Transverse colon (tissue), 4 donors: ENCODE results near the gene CERKL. TPM values are rescaled to one million over a fixed set of nuclear protein-coding genes. Genes with fewer than 3 reads are reported as not detected.
A peak's percentile ranks its signal among the peaks of the same experiment; 100 is the strongest.

Experiments used
- DNase-seq: peaks from one replicate; pipeline ENCODE4 v3.0.0-alpha.2; 2019
- H3K27ac ChIP-seq, 4 donors: fragments of 200-600 bp; sonication (generic); 2 replicates each; pipeline ENCODE4 v1.5.1; 2016 to 2018; ENCODE audit warnings: inconsistent platforms in 4 of 4
- H3K27me3 ChIP-seq: fragments of 200-600 bp; sonication (generic); 2 replicates; pipeline ENCODE4 v1.5.1; 2017; ENCODE audit warnings: inconsistent platforms
- H3K36me3 ChIP-seq, 4 donors: fragments of 200-600 bp; sonication (generic); 2 replicates each; pipeline ENCODE4 v1.5.1; 2017 to 2019; ENCODE audit warnings: inconsistent platforms in 4 of 4
- H3K4me1 ChIP-seq, 4 donors: fragments of 200-600 bp; sonication (generic); 2 replicates each; pipeline ENCODE4 v1.5.1; 2017 to 2020; ENCODE audit warnings: inconsistent platforms in 4 of 4
- H3K4me3 ChIP-seq, 4 donors: fragments of 200-600 bp; sonication (generic); 1 replicate in 1 of 4; 2 replicates in 3 of 4; pipeline versions ENCODE4 v1.5.1 to v1.6.1; 2017 to 2019; ENCODE audit warnings: inconsistent platforms in 4 of 4
- H3K9me3 ChIP-seq, 2 donors: fragments of 200-600 bp; sonication (generic); 2 replicates each; pipeline ENCODE4 v1.5.1; 2017 to 2019; ENCODE audit warnings: inconsistent platforms in 2 of 2
- CTCF ChIP-seq, 5 experiments: fragments of 200-600 bp in 3 of 5; fragments of 450-650 bp in 2 of 5; sonication (generic) in 3 of 5; IDR thresholded peaks; 1 replicate in 2 of 5; 2 replicates in 3 of 5; pipeline ENCODE4 v1.5.1; 2016 to 2017; ENCODE audit warnings: antibody characterized with exemption in 5 of 5, inconsistent platforms in 3 of 5, mild to moderate bottlenecking in 2 of 5, moderate library complexity in 1 of 5
- EP300 ChIP-seq: sonication (generic); formaldehyde crosslinking; IDR thresholded peaks from one replicate; pipeline ENCODE4 v1.6.1; 2017; ENCODE audit warnings: antibody characterized with exemption, low read depth
- POLR2A ChIP-seq: fragments of 450-650 bp; IDR thresholded peaks from one replicate; pipeline ENCODE4 v1.6.1; 2016; ENCODE audit warnings: antibody characterized with exemption, mild to moderate bottlenecking, moderate library complexity
- POLR2AphosphoS5 ChIP-seq, 3 donors: sonication (generic); formaldehyde crosslinking; IDR thresholded peaks; one replicate each; pipeline ENCODE4 v1.6.1; 2016; ENCODE audit warnings: antibody characterized with exemption in 3 of 3
- WGBS, 2 donors: methylation state at CpG; one replicate each; pipeline ENCODE4 v1.1.5; 2018; ENCODE audit warnings: low coverage in 1 of 2; 5-methylcytosine and 5-hydroxymethylcytosine counted together
- in situ Hi-C, 4 donors: fragments of 200-750 bp; cut with MboI; loops; one replicate each; pipeline versions ENCODE4 v1.15.0 to v1.15.1; 2017; ENCODE audit warnings: low sequenced_read_pairs in 3 of 4, low pct_ligation_motif_present in 1 of 4, low pct_unique_long_range_greater_than_20kb in 1 of 4
- intact Hi-C: fragments of 100-400 bp; cut with DNase I; formaldehyde crosslinking; loops from one replicate; pipeline ENCODE4 v1.15.1; 2023; ENCODE audit warnings: low total_unique reads
- total RNA-seq, 4 donors: library from RNA; depleted of rRNA; stranded (reverse); fragments of >200 nt; gene quantifications; one replicate each; pipeline ENCODE4 v1.1.0, GENCODE V29; 2016

The CERKL gene
- total RNA-seq, 4 donors from 2014 or later = 0.32 TPM; not detected in 3

DNA sequence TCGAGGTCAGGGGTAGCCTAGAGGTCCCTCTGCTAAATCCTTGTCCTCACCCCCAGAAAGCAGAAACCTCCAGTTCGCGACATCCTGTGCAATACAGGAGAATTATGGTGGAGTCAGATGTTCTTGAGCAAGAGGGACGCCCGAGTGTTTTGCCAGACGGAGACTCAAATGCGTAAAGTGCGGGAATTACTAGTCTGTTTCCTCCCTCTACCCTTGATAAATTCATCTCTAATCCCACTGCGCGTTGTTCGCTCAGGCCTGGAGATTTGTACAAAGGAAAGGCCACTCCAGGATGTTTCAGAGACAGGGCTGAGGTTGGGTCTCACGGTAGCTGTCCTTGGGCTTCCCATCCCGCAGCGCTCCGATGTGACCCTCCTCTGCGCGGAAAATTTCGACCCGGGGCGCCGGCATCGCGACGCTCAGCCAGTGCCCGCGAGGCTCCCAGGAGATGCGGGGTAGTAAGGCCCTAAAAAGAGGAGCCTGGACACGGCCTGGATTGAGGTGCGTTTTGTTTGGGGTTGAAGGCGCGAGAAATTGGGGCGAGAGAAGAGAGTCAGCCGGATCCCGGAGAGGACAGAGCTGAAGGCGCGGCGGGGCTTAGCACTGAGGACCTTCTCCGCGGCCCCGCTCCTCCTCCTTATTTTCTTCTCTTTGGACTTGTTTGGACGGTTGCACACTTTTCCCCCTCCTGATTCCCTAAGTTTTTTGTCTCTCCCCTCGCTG is 26.1 kb upstream of the CERKL start:
- intact Hi-C loops = no loop called here
- Histone ChIP-seq H3K9me3 (no peaks in the 10 kb centered on the region), H3K36me3 (no peaks in the 10 kb centered on the region), H3K4me1 (peaks cover 6 to 26% (median 11%) of the 10 kb centered on the region in 4 donors), H3K27me3 (peaks cover 100% of the 10 kb centered on the region), H3K27ac (no peak overlapping the region), H3K4me3 (peak overlapping the region in 1 of 4 donors; percentile 35)
- no peak for DNase-seq
- no peak for TF ChIP-seq EP300
- WGBS, 2 donors = 20 to 23% methylated on average over 20 to 42 of the region's 42 CpGs
- in situ Hi-C loops = no loop called here

DNA sequence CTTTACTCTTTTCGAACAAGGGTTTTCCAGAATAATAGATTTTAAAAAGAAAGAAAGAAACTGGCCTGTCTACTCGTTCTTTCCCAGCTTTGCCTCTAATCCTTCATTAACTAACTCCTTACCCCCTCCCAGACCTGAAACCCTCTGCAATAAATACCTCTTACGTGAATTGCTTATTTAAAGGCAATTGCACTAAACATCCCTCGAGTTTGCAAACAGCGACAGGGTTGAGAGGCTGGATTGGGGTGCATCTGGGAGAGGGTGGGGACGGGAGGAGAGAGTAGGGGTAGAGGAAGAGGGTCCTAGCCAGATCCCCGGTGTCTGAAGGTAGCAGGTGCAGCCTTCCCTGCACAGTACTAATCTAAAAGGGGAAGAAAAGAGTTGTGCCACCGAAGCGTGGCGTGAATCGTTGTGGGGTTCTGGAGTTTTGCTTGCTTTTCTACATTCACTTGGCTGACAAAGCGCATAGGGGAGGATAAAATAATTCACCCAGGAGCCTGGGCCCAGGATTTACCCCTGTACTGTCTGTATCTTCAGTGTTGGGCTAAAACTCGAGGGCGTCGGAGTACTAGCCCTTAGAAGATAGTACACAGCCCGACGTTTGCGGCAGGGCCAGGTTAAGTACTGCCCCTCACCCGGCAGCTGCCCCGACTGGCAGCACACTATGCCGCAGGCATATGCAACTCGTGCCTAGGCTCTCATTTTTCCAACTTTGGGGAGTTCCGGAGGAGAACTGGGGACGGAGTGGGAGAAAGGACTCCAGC is 25.3 kb upstream of the CERKL start:
- intact Hi-C loops = no loop called here
- H3K27ac ChIP-seq = no peak overlapping the region
- in situ Hi-C loops = no loop called here

GRCh38 chr2:181680937-181681811 is 24.3 kb upstream of the CERKL start:
- Histone ChIP-seq H3K36me3 (no peaks in the 10 kb centered on the region), H3K27me3 (peaks cover 97% of the 10 kb centered on the region), H3K4me1 (peaks cover 6 to 26% (median 11%) of the 10 kb centered on the region in 4 donors), H3K4me3 (peak overlapping the region in 1 of 4 donors; percentile 19), H3K27ac (no peak overlapping the region), H3K9me3 (no peaks in the 10 kb centered on the region)
- intact Hi-C loops (no loop called here), in situ Hi-C loops (no loop called here)
- DNase-seq = no peak
- WGBS, 2 donors = 16 to 29% methylated on average over 19 to 38 of the region's 38 CpGs
- TF ChIP-seq CTCF (IDR thresholded peaks at IDR 0.05) = no peak

More for the DNA sequence above, 25.3 kb upstream of the CERKL start:
- peaks cover 100% of the 10 kb centered on the region for H3K27me3 ChIP-seq
- WGBS, 2 donors = 6 to 20% methylated on average over 7 to 24 of the region's 24 CpGs
- H3K9me3 ChIP-seq = no peaks in the 10 kb centered on the region
- peaks cover 6 to 26% (median 11%) of the 10 kb centered on the region in 4 donors for H3K4me1 ChIP-seq
- DNase-seq = no peak
- H3K36me3 ChIP-seq = no peaks in the 10 kb centered on the region
- H3K4me3 ChIP-seq = no peak overlapping the region
- TF ChIP-seq EP300 (no peak), CTCF (IDR thresholded peaks at IDR 0.05) (no peak), POLR2A (no peak)

DNA sequence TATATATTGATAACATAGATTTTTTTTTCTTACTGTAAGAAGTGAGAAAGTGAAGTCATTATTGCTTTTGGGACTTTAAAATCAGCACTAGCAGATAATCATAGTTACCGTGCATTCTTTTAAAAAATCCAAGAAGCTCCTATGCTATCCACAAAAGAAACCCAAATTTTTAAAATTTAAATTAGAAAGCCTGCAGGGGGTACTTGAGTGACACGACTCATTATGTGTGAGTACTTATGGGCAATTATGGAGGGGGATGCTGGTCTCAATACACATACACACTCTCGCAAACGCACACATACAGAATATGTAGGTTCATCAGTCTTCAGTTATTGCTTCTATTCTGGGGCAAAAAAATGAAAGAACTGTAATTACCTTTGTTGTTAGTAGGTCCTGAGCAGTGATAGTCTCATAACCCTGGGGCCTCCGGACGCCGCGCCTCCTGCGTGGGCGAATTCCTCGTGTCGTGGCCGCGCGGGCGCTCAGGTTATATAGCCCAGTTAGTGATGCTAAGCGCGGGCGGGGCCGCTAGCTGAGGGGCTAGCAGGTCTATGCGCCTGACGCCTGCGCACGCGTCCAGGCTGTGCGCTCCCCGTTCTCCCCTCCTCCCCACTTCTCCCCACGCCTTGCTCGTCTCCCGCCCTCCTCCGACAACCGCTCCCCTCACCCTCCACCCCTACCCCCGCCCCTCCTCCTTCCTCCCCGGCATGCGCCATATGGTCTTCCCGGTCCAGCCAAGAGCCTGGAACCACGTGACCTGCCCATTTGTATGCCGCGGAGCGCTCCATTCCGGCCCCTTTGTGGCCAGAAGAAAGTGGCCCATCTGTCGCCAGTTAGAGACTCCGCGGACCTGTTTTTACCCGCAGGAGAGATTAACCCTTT is 23.4 kb upstream of the CERKL start, which contains the start of gene NEUROD1:
NEUROD1 (minus strand) TSS at position 463 of the 882 bp plus-strand sequence. CDS start 1,657 bp downstream, outside the sequence.
- intact Hi-C loops = no loop called here
- Histone ChIP-seq H3K4me1 (peaks cover 6 to 26% (median 11%) of the 10 kb centered on the region in 4 donors), H3K27me3 (peaks cover 96% of the 10 kb centered on the region), H3K4me3 (peak within 1 kb of the TSS in 1 of 4 donors; percentile 19), H3K27ac (no peak within 1 kb of the TSS), H3K36me3 (no peaks in the 10 kb centered on the region), H3K9me3 (no peaks in the 10 kb centered on the region)
- 14 to 15% methylated on average over 9 to 45 of the region's 45 CpGs for WGBS, 2 donors
- no peak for DNase-seq
- in situ Hi-C loops = no loop called here
- TF ChIP-seq EP300 (no peak), POLR2A (no peak), CTCF (IDR thresholded peaks at IDR 0.05) (no peak), POLR2AphosphoS5 (IDR thresholded peaks at IDR 0.05) (no peak)
